GM19239 (cell line): ENCODE measurements around the gene PLBD1.

Experiments used
- DNase-seq: peaks from one replicate; pipeline ENCODE4 v3.0.0; 2011; ENCODE audit warnings: low spot score; ENCODE audit not compliant: insufficient read length
- FAIRE-seq: peaks from 2 replicates; lab custom pipeline; 2011; peaks lifted over from hg19 to GRCh38; lab: Jason Lieb, UNC

Gene PLBD1, protein sequence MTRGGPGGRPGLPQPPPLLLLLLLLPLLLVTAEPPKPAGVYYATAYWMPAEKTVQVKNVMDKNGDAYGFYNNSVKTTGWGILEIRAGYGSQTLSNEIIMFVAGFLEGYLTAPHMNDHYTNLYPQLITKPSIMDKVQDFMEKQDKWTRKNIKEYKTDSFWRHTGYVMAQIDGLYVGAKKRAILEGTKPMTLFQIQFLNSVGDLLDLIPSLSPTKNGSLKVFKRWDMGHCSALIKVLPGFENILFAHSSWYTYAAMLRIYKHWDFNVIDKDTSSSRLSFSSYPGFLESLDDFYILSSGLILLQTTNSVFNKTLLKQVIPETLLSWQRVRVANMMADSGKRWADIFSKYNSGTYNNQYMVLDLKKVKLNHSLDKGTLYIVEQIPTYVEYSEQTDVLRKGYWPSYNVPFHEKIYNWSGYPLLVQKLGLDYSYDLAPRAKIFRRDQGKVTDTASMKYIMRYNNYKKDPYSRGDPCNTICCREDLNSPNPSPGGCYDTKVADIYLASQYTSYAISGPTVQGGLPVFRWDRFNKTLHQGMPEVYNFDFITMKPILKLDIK

DNA sequence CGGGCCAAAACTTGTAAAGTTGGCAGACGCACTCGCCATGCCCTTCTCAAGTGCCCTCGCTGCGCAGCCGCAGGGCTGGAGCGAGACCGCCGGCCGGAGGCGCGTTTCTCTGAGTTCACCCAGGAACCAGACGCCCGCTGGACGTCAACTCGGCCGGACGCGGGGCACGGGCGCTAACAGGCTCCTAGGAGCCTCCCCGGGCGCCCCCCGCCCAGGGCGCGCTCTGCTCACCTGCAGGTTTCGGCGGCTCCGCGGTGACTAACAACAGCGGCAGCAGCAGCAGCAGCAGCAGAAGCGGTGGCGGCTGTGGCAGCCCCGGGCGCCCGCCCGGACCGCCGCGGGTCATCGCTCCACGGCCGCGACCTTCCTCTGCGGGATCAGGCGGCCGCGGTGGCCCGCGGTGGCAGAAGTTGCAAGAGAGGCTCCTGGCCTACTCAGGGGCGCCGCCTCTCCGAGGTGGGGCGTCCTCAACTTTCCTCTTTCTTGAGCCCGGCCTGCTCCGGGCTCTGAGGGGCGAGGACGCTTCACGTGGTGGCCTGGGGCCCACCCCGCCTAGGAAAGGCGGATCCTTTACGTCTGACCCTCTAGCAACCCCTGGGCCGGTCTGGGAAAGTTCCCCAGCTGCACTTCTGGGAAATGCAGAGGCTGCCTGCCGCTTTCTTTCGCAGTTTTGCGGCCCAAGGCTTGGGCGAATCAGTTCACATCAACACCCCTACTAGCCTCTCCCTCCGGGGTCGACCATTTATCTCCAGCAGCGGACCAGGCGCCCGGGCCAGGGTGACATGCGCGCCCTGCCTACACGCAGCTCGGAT lies at the start of gene PLBD1:
Gene PLBD1, minus strand, starts transcription at position 533 of the 812 bp plus-strand sequence. Its CDS starts 187 bp downstream, at position 346.
- peak; percentile 29 for DNase-seq

DNA sequence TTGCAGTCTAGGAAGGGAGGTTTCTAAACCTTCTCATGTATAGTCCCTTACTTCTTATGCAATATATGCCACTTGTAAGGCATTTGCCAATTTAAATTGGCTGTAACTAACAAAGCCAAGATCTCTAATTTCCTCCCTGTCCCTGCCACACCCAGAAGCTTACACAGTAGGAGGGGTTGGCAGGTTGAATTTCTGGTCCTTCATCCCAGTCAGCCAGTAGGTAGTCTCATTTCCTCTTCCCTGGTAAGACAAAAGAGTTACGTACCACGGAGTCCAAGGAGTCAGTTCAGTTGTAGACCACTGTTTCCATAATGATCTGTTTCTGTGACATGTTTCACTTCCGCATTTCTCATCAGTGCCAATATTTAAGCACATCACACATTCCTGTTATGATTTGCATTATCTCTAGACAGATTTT lies 47.0 kb upstream of the PLBD1 start:
- DNase-seq (no peak), FAIRE-seq (peak; percentile 99)

More for the DNA sequence above, at the start of gene PLBD1:
- FAIRE-seq = no peak

DNA sequence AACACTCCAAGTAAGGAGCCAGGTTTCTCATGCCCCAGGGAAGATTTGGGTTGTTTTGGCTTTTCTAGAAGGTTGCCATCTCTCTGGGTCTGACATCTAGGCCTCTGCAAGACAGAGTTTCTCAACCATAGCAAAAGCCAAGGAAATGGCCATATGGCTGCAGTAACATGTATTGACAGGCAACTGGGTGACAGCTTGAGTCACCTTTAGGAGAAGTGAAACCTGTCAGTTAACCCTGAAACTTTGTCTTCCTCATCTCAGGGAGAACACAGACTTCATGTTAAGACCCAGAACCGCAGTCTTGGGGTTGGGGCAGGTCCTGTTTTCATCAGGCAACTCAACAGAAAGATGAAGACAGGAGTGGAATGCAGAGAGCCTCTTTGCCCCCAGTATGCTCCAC lies 46.0 kb upstream of the PLBD1 start:
- DNase-seq (peak; percentile 37), FAIRE-seq (peak; percentile 100)

DNA sequence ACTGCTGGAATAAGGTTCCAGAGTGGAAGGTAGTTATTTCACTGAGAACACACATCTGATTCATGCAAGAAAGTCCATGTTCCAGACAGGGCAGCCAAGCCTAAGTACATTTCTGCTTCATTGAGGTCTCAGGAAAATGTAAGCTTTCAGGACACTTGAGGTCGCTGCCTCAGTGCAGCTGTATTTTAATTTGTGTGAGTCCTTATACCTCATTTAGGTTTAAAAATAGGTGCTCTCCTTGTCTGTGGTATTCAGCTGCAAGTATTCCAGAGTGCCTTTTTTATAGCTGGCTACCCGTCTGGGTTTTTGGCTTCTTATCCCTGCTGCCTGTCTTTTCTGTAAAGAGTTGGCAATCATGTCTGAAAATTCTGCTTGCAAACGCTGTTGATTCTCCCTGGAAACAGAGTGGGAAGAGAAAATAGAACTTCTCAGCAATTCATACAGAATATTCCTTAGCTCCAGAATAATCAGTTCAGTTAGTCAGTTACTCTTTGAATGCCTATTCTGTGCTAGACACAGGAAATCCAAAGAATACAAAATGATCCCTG lies 45.3 kb upstream of the PLBD1 start:
- FAIRE-seq (no peak), DNase-seq (no peak)

DNA sequence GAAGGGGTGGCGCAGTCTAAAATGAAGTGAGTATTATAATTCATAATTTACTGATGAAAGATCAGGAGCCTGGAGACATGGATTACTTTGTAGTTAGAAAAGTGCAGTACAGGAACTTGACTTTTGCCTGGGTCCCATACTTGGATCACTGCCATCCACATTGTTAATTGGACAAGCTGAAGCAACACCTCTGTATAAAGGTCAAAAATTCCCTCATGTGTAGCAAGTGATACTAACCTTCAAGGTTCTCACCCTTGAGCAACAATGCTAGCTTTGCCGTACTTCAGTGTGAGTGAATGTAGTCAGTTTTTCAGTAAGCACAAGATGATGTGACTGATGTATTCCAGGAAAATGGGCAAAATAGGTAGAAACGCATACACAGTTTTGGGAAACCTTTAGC lies 44.6 kb upstream of the PLBD1 start:
- FAIRE-seq (no peak), DNase-seq (no peak)

DNA sequence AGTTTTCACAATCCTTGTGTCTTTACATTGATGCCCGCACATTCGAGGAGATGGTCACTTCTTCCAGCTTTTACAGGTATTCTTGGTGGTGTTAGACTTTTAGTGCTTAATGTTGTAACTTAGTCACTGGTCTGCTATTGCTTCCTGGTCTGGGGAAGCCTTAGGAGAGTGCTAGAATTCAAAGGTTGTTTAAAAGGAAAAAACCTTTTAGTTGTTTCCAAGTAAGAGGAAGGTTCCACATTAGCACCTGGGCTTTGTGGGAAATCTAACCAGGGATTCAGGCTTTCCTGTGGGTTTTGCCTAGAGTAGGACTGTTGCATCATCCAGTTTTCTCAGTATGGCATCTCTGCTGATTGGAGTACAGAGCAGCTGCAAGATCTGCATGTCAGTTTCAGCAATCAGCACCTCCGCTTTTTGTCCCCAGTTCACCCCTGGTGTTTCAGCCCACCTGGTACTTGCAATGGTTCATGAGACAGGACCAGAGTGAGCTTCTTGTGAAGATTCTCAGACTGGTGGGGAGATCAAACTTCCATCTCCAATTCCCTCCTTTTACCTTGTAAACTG lies 44.0 kb upstream of the PLBD1 start:
- no peak for FAIRE-seq

DNA sequence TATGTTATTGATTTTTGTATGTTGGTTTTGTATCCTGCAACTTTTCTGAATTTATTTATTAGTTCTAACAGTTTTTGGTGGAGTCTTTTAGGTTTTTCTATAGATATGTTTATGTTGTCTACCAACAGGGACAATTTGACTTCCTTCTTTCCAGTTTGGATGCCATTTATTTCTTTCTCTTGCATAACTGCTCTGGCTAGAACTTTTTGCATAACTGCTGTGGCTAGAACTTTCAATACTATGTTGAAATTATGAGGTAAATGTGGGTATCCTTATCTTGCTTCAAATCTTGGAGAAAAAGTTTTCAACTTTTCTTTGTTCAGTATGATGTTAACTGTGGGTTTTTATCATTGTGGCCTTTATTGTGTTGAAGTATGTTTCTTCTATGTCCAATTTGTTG lies 39.9 kb upstream of the PLBD1 start:
- FAIRE-seq (no peak), DNase-seq (no peak)

More for the DNA sequence above, 44.0 kb upstream of the PLBD1 start:
- no peak for DNase-seq

DNA sequence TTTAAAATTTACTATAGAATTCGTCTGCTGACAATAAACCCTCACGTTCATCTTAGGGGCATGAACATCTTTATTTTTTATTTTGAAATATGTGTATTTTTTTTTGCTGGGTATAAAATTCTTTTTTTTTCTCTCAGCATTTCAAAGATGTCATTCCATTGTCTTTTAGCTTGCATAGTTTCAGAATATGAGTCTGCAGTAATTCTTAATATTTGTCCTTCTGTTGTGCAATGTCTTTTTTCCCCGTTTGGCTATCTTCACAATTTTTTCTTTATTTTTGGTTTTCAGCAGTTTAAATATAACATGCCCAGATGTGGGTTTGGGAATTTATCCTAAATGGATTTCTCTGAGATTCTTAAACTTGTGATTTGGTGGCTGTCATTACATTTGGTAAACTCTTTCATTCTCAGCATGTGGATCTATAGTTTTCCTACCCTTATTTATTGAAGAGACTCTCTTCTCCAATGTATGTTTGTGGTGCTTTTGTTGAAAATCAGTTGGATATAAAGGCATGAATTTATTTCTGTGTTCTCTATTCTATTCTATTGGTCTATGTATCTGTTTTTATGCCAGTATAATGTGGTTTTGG lies 37.8 kb upstream of the PLBD1 start:
- peak; percentile 61 for FAIRE-seq
- DNase-seq = no peak

DNA sequence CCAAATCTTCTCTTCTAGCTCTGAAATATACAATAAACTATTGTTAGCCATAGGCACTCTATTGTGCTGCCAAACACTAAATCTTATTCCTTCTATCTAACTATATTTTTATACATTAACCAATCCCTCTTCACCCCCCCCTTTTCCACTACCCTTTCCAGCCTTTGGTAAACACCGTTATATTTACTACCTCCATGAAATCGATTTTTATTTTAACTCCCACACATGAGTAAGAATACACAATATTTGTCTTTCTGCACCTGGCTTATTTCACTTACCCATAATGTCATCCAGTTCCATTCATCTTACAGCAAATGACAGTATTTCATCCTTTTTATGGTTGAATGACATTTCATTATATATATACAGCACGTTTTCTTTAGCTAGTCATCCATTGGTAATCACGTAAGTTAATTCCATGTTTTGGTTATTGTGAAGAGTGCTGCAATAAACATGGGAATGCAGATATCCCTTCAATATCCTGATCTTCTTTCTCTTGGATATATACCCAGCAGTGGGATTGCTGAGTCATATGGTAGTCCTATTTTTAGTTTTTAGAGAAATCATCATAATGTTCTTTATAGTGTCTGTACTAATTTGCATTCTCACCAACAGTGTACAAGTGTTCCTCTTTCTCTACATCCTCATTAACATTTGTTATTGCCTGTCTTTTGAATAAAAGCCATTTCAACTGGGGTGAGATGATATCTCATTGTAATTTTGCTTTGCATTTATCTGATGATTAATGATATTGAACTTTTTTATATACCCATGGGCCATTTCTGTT lies 34.2 kb upstream of the PLBD1 start:
- DNase-seq = no peak
- FAIRE-seq = no peak

DNA sequence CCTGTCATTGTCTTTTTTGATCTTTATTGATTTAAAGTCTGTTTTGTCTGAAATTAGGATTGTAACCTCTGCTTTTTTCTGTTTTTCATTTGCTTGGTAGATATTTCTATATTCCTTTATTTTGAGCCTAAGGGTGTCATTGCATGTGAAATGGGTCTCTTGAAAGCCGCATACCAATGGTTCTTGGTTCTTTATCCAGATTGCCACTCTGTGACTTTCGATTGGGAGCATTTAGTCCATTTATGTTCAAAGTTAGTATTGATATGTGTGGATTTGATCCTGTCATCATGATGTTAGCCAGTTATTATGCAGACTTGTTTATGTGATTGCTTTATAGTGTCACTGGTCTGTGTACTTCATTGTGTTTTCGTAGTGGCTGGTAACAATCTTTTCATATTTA lies 29.8 kb upstream of the PLBD1 start:
- FAIRE-seq = no peak
- DNase-seq = no peak

DNA sequence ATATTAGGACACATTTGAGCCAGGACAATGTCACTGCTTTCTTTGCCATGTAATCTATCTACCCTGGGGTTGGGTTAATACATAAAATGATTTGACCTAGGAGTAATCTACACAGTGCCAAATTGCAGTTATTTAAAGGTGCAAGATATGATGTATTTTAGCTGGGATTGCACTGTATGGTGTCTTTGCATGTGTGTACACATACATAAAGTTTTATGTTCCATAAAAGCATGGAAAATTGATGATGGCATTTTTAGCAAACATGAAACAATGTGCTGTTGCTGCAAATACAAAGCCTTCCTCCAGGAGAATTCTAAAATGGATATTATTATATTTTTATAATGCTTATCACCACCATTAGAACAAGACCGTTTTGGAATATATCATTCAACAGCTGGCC lies 24.0 kb upstream of the PLBD1 start:
- FAIRE-seq = no peak

DNA sequence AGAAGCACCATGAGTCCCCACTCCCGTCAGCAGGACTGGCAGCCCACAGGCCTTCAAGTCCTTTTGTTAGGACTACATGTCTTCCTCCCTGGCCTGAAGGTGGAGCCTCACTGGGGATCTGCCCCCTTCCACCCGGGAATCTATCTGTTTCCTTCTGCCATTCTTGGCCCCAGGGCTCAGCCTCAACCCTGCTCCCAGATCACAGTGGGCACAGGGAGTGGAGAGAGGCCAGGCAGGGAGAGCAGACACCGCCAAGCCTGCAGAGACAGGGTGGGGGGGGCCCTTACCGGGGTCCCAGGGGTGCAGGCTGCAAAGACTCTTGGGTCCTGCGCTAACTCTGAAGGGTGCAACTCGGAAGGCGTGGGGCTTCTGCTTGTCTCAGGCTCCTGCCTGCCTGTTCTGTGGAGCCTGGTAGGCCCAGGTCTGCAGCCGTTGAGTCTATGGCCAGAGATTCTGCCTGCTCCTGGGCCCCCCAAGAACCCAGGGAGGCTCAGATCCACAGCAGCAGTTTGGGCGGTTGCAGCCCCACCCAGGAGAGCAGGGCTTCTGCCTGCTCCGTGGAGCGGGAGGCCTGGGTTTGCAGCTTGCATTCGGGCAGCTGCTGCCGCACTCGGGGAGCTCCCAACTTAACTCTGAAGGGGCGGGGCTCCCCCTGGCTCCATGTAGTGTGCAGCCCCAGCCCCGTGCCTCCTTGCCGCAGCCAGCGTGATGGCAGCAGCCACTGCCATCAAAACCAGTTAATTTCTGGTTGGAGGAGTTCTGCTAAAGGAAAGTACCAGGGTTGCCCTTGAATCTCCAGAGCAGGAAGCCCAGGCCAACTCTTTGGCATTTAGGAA lies 21.7 kb upstream of the PLBD1 start:
- DNase-seq = no peak
- FAIRE-seq = no peak

More for the DNA sequence above, 24.0 kb upstream of the PLBD1 start:
- no peak for DNase-seq

DNA sequence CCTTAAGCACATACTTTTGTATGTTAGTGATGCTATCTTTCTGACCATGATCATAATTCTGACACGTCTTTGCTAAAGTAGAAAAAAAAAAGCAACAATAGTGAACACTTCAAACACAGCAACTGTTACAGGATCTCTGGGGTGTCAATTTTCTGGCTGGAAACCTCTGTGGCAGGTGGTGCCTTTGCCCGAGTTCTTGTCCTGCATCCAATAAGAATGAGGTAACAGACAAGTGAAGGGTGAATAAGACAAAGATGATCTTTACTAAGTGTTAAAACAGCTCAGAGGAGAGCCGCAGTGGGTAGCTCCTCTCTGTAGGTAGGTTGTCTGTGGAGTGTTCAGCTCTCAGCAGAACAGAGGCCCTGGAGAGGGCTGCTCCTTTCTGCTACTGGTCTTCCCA lies 20.9 kb upstream of the PLBD1 start:
- FAIRE-seq (no peak), DNase-seq (no peak)

DNA sequence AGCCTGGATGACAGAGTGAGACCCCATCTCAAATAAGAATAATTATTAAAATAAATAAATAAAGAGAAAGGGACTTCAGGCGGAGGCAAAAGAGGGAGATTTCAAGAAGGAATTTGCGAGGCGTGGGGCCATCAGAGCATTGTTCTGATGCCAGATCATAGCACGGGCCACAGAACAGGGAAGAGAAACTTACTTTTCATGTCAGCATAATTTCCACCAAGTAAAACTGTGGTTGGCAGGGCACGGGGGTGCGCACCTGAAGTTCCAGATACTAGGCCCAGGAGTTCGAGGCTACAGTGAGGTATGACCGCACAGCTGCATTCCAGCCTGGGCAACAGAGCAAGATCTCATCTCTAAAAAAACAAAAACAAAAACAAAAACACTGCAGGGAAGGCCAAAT lies 11.0 kb upstream of the PLBD1 start:
- FAIRE-seq = no peak
- DNase-seq = no peak

DNA sequence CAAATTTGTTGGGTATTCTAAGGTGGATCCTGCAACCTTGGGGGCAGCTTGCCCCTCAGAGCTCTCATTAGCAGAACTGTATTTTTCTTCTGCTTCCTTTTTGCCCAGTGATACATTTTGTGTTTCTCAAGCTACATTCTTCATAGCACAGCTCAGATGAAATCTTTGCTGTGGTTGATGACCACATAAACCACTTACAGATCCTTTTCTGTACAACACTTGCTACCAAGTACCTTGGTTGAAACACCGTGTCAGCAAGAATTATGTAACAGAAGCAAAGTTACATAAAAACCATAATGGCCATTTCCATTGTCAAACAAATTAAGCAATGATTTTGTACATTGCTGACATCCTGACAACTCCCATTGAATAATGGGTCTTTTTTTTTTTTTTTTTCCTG lies 9.7 kb upstream of the PLBD1 start:
- no peak for FAIRE-seq
- DNase-seq = no peak

DNA sequence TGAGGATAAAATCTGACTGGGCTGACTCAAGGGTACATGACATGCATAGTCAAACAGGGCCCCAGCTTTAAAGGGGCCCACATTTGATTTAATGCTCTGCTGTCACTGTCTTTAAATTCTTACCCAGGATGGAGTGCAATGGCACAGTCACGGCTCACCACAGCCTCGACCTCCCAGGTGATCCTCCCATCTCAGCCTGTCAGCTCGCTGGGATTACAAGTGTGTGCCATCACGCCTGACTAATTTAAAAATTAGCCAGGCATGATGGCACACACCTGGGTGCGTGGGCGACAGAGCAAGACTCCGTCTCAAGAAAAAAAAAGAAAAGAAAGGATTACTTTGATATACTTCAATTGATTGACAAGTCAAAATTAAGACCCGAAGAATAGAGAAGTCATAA lies 9.2 kb upstream of the PLBD1 start:
- DNase-seq (no peak), FAIRE-seq (no peak)

DNA sequence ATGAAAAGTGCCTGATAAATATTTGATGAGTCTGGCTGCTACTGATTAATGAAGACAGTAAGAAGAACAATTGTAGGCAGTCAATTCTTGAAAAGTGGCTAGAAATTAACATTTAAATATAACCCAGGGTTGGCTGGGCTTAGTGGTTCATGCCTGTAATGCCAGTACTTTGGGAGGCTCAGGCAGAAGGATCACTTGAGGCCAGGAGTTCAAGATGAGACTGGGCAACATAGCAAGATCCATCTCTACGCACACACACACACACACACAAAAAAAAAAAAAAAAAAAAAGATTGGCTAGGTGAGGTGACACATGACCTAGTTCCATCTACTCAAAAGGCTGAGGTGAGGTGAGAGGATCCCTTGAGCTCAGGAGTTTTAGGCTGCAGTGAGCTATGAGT lies 7.9 kb upstream of the PLBD1 start:
- FAIRE-seq = no peak
- no peak for DNase-seq

DNA sequence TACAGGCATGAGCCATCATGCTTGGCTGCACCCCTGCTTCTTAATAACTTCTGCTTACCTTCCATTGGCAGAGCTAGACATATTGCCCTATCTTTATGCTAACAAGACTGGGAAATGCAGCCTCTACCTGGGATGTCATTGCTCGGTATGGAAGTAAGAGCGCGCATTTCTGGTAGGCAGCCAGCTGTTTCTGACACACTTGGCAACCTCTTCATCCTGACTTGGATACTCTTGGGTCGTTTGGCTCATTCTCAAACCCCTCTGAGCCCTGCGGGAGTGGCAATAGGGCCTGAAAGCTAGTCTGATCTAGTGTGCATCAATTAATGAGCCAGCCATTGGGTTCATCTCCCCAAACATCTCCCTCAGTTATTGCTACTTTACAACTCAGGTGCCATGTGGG lies 5.4 kb upstream of the PLBD1 start:
- no peak for FAIRE-seq
- no peak for DNase-seq
